HG02588 (cell line): ENCODE data around the gene MTCL3.

Experiments
- ATAC-seq: cut with Tn5 transposase; IDR thresholded peaks from one replicate; pipeline ENCODE4 v1.9.1; 2021; ENCODE audit warnings: mild to moderate bottlenecking, moderate library complexity; ENCODE audit not compliant: unreplicated experiment

The MTCL3 gene

GRCh38 chr6:127515234-127515793 lies 3.8 kb downstream of the MTCL3 start:
- ATAC-seq = peak; percentile 10

- ATAC-seq = no peak
Observed at GRCh38 chr6:127514773-127515227, 4.3 kb downstream of the MTCL3 start.

- no peak for ATAC-seq
Observed at GRCh38 chr6:127514179-127514772, 4.9 kb downstream of the MTCL3 start.

- ATAC-seq = no peak
Observed at GRCh38 chr6:127513425-127513824, 5.7 kb downstream of the MTCL3 start.

- no peak for ATAC-seq
Observed at GRCh38 chr6:127510876-127511275, 8.3 kb downstream of the MTCL3 start.

GRCh38 chr6:127506894-127507293 lies 12.2 kb downstream of the MTCL3 start:
- ATAC-seq = no peak

GRCh38 chr6:127503022-127503421 lies 16.1 kb downstream of the MTCL3 start:
- ATAC-seq = no peak

- no peak for ATAC-seq
Observed at GRCh38 chr6:127497410-127497809, 21.7 kb downstream of the MTCL3 start.

- no peak for ATAC-seq
Observed at GRCh38 chr6:127496471-127496870, 22.7 kb downstream of the MTCL3 start.

GRCh38 chr6:127494240-127494767 lies 24.8 kb downstream of the MTCL3 start:
- no peak for ATAC-seq

GRCh38 chr6:127489248-127489647 lies 29.9 kb downstream of the MTCL3 start:
- ATAC-seq = no peak

GRCh38 chr6:127486934-127487333 lies 32.2 kb downstream of the MTCL3 start:
- no peak for ATAC-seq

GRCh38 chr6:127484212-127484863 lies 34.8 kb downstream of the MTCL3 start:
- ATAC-seq = peak; percentile 99

GRCh38 chr6:127483399-127484055 lies 35.6 kb downstream of the MTCL3 start:
- ATAC-seq = peak; percentile 6

GRCh38 chr6:127482325-127482724 lies 36.8 kb downstream of the MTCL3 start:
- ATAC-seq = no peak

- no peak for ATAC-seq
Observed at GRCh38 chr6:127481628-127482027, 37.5 kb downstream of the MTCL3 start.

GRCh38 chr6:127481111-127481510 lies 38.0 kb downstream of the MTCL3 start:
- no peak for ATAC-seq

GRCh38 chr6:127477658-127478057 lies 41.5 kb downstream of the MTCL3 start:
- ATAC-seq = no peak

GRCh38 chr6:127475823-127476176 lies 43.3 kb downstream of the MTCL3 start:
- no peak for ATAC-seq

GRCh38 chr6:127475135-127475822 lies 43.9 kb downstream of the MTCL3 start:
- no peak for ATAC-seq
